Uterus (tissue), 4 donors: ENCODE measurements around the gene PPIG. TPM values are rescaled to one million over a fixed set of nuclear protein-coding genes. Genes with fewer than 3 reads are reported as not detected.

ENCODE experiments used
- DNase-seq, 2 donors: peaks; one replicate each; pipeline ENCODE4 v3.0.0-alpha.2; 2019 to 2020
- H3K27ac ChIP-seq, 2 donors: fragments of 200-600 bp; sonication (generic); 1 replicate in 1 of 2; 2 replicates in 1 of 2; pipeline ENCODE4 v1.5.1; 2016 to 2018
- H3K27me3 ChIP-seq, 2 donors: fragments of 200-600 bp; sonication (generic); one replicate each; pipeline ENCODE4 v1.5.1; 2018 to 2019; ENCODE audit warnings: control low read depth in 1 of 2
- H3K36me3 ChIP-seq, 2 donors: fragments of 200-600 bp; sonication (generic); one replicate each; pipeline ENCODE4 v1.5.1; 2019; ENCODE audit warnings: control low read depth in 1 of 2
- H3K4me1 ChIP-seq, 2 donors: fragments of 200-600 bp; sonication (generic); one replicate each; pipeline ENCODE4 v1.5.1; 2018 to 2019; ENCODE audit warnings: control low read depth in 1 of 2
- H3K4me3 ChIP-seq, 2 donors: fragments of 200-600 bp; sonication (generic); 1 replicate in 1 of 2; 2 replicates in 1 of 2; pipeline ENCODE4 v1.5.1; 2018 to 2019; ENCODE audit warnings: mild to moderate bottlenecking in 1 of 2
- H3K9me3 ChIP-seq, 2 donors: fragments of 200-600 bp; sonication (generic); one replicate each; pipeline ENCODE4 v1.5.1; 2019; ENCODE audit warnings: control low read depth in 1 of 2
- CTCF ChIP-seq, 4 experiments: fragments of 200-600 bp in 2 of 4; fragments of 450-650 bp in 2 of 4; sonication (generic) in 2 of 4; IDR thresholded peaks; one replicate each; pipeline ENCODE4 v1.5.1; 2016 to 2019; ENCODE audit warnings: antibody characterized with exemption in 4 of 4, mild to moderate bottlenecking in 2 of 4, moderate library complexity in 1 of 4
- POLR2A ChIP-seq, 2 donors: fragments of 450-650 bp; IDR thresholded peaks; one replicate each; pipeline ENCODE4 v1.6.1; 2016; ENCODE audit warnings: antibody characterized with exemption in 2 of 2, mild to moderate bottlenecking in 1 of 2, moderate library complexity in 1 of 2
- intact Hi-C: fragments of 100-400 bp; cut with DNase I; formaldehyde crosslinking; loops from one replicate; pipeline ENCODE4 v1.15.1; 2023; ENCODE audit warnings: low total_unique reads
- total RNA-seq, 4 donors: library from RNA; depleted of rRNA in 3 of 4; stranded (reverse); fragments of >200 nt in 3 of 4; gene quantifications; one replicate each; pipeline versions ENCODE4 v1.1.0 to v1.2.4, GENCODE V29; 2014 to 2023
- donor health status: DM: yes; HTN: yes; CAD: no.

PPIG gene
- total RNA-seq, 4 donors from 2014 or later, result 24.3 to 83.4 (median 59.0) TPM

- Histone ChIP-seq H3K9me3 (no peaks in the 10 kb centered on the region), H3K36me3 (no peaks in the 10 kb centered on the region), H3K27me3 (no peaks in the 10 kb centered on the region), H3K4me1 (no peaks in the 10 kb centered on the region), H3K4me3 (no peak overlapping the region), H3K27ac (no peak overlapping the region)
- intact Hi-C loops, result no loop called here
- no peak for TF ChIP-seq POLR2A (IDR thresholded peaks at IDR 0.05)
- no peak for DNase-seq
Observed at GRCh38 chr2:169620509-169620908, 36.4 kb downstream of the PPIG start.

GRCh38 chr2:169623235-169623634 lies 39.1 kb downstream of the PPIG start:
- H3K4me1 ChIP-seq, result no peaks in the 10 kb centered on the region
- H3K27ac ChIP-seq, result no peak overlapping the region
- no peak for TF ChIP-seq POLR2A (IDR thresholded peaks at IDR 0.05)
- TF ChIP-seq CTCF (IDR thresholded peaks at IDR 0.05), result no peak
- no peak overlapping the region for H3K4me3 ChIP-seq
- no peak for DNase-seq
- no peaks in the 10 kb centered on the region for H3K9me3 ChIP-seq
- no peaks in the 10 kb centered on the region for H3K36me3 ChIP-seq
- intact Hi-C loops, result no loop called here
- H3K27me3 ChIP-seq, result no peaks in the 10 kb centered on the region

- no peaks in the 10 kb centered on the region for H3K4me1 ChIP-seq
- no peaks in the 10 kb centered on the region for H3K36me3 ChIP-seq
- H3K4me3 ChIP-seq, result no peak overlapping the region
- no peaks in the 10 kb centered on the region for H3K9me3 ChIP-seq
- intact Hi-C loops, result no loop called here
- DNase-seq, result no peak
- no peak overlapping the region for H3K27ac ChIP-seq
- no peaks in the 10 kb centered on the region for H3K27me3 ChIP-seq
- TF ChIP-seq POLR2A (IDR thresholded peaks at IDR 0.05) (no peak), CTCF (IDR thresholded peaks at IDR 0.05) (no peak)
Observed at GRCh38 chr2:169625781-169626180, 41.6 kb downstream of the PPIG start.

- Histone ChIP-seq H3K4me1 (no peaks in the 10 kb centered on the region), H3K36me3 (no peaks in the 10 kb centered on the region), H3K4me3 (no peak overlapping the region), H3K27ac (no peak overlapping the region), H3K27me3 (no peaks in the 10 kb centered on the region), H3K9me3 (no peaks in the 10 kb centered on the region)
- intact Hi-C loops, result no loop called here
- no peak for DNase-seq
- TF ChIP-seq CTCF (IDR thresholded peaks at IDR 0.05) (no peak), POLR2A (IDR thresholded peaks at IDR 0.05) (no peak)
Observed at GRCh38 chr2:169636440-169637097, 52.4 kb downstream of the PPIG start.

- Histone ChIP-seq H3K4me3 (no peak overlapping the region), H3K27ac (no peak overlapping the region)
Observed at GRCh38 chr2:169637620-169638019, 53.5 kb downstream of the PPIG start.

More at GRCh38 chr2:169637620-169638019, 53.5 kb downstream of the PPIG start:
- intact Hi-C loops, result no loop called here
- Histone ChIP-seq H3K9me3 (no peaks in the 10 kb centered on the region), H3K4me1 (no peaks in the 10 kb centered on the region), H3K36me3 (no peaks in the 10 kb centered on the region), H3K27me3 (no peaks in the 10 kb centered on the region)
- TF ChIP-seq CTCF (IDR thresholded peaks at IDR 0.05) (no peak), POLR2A (IDR thresholded peaks at IDR 0.05) (no peak)
- DNase-seq, result no peak
